WTC11 (cell line): ENCODE data around the gene KLRK1. TPM values are rescaled to one million over a fixed set of nuclear protein-coding genes. Genes with fewer than 3 reads are reported as not detected.

ENCODE experiments used
- ATAC-seq: fragments of 200-7000 bp; cut with Tn5 transposase; 2 replicates; pipeline ENCODE4 v1.10.0; 2021; ENCODE audit warnings: mild to moderate bottlenecking, moderate library complexity
- CTCF ChIA-PET: fragments of 300-600 bp; sonication (Branson Sonifier 250); formaldehyde crosslinking; loops from one replicate; lab custom pipeline; 2021; ENCODE audit warnings: antibody characterized with exemption; lab: Charles Lee
- POLR2A ChIA-PET: fragments of 350-600 bp; sonication (Branson Sonifier 250); formaldehyde crosslinking; loops from one replicate; lab custom pipeline; 2021; ENCODE audit warnings: antibody characterized with exemption; lab: Charles Lee
- DNase-seq: peaks from one replicate; pipeline ENCODE4 v3.0.0; 2021; ENCODE audit warnings: low spot score
- H3K27ac Mint-ChIP-seq: 2 replicates; pipeline ENCODE4 v1.8.0; 2021; ENCODE audit warnings: mixed read lengths
- H3K27me3 Mint-ChIP-seq: 2 replicates; pipeline ENCODE4 v1.8.0; 2021; ENCODE audit warnings: low read depth, mild to moderate bottlenecking, moderate library complexity, mixed read lengths
- H3K36me3 Mint-ChIP-seq: 2 replicates; pipeline ENCODE4 v1.8.0; 2021; ENCODE audit warnings: mixed read lengths
- H3K4me1 Mint-ChIP-seq: 2 replicates; pipeline ENCODE4 v1.8.0; 2022; ENCODE audit warnings: mixed read lengths
- H3K4me3 Mint-ChIP-seq: 2 replicates; pipeline ENCODE4 v1.8.0; 2021; ENCODE audit warnings: mild to moderate bottlenecking, moderate library complexity, mixed read lengths
- H3K9me3 Mint-ChIP-seq: 2 replicates; pipeline ENCODE4 v1.8.0; 2021; ENCODE audit warnings: mixed read lengths
- ATF1 ChIP-seq: sonication (generic); formaldehyde crosslinking; IDR thresholded peaks from 2 replicates; pipeline ENCODE4 v1.8.1; 2023; ENCODE audit warnings: mild to moderate bottlenecking, moderate library complexity, missing genetic modification reagents
- CBFB ChIP-seq: sonication (generic); formaldehyde crosslinking; IDR thresholded peaks from 2 replicates; pipeline ENCODE4 v1.8.1; 2022; ENCODE audit warnings: mild to moderate bottlenecking, low read depth, missing genetic modification reagents
- CREB1 ChIP-seq: sonication (generic); formaldehyde crosslinking; IDR thresholded peaks from 2 replicates; pipeline ENCODE4 v1.8.0; 2023; ENCODE audit warnings: mild to moderate bottlenecking, missing genetic modification reagents
- CREM ChIP-seq: sonication (generic); formaldehyde crosslinking; IDR thresholded peaks from 2 replicates; pipeline ENCODE4 v1.8.1; 2022; ENCODE audit warnings: mild to moderate bottlenecking, missing genetic modification reagents, moderate library complexity
- GRHL2 ChIP-seq: fragments of 250-450 bp; sonication (Bioruptor Pico); IDR thresholded peaks from 2 replicates; pipeline ENCODE4 v1.8.0; 2022; ENCODE audit warnings: mild to moderate bottlenecking, moderate library complexity; ENCODE audit not compliant: insufficient replicate concordance, severe bottlenecking
- NFE2L1 ChIP-seq: sonication (generic); formaldehyde crosslinking; IDR thresholded peaks from 2 replicates; pipeline ENCODE4 v1.8.1; 2023; ENCODE audit warnings: missing genetic modification reagents
- NR3C1 ChIP-seq: sonication (generic); formaldehyde crosslinking; conservative IDR thresholded peaks from 2 replicates; pipeline ENCODE4 v1.8.1; 2023; ENCODE audit warnings: low read depth, mild to moderate bottlenecking, missing genetic modification reagents
- RORB ChIP-seq: fragments of 250-450 bp; sonication (Bioruptor Pico); IDR thresholded peaks from 2 replicates; pipeline ENCODE4 v1.9.0; 2021; ENCODE audit warnings: mild to moderate bottlenecking
- SMAD3 ChIP-seq: sonication (generic); formaldehyde crosslinking; IDR thresholded peaks from 2 replicates; pipeline ENCODE4 v1.8.0; 2022; ENCODE audit warnings: missing genetic modification reagents, mild to moderate bottlenecking, borderline replicate concordance
- SOX15 ChIP-seq: fragments of 250-450 bp; sonication (Bioruptor Pico); IDR thresholded peaks from 2 replicates; pipeline ENCODE4 v1.9.0; 2021; ENCODE audit warnings: mild to moderate bottlenecking
- TEAD4 ChIP-seq: sonication (generic); formaldehyde crosslinking; IDR thresholded peaks from 2 replicates; pipeline ENCODE4 v1.8.0; 2022; ENCODE audit warnings: mild to moderate bottlenecking, missing genetic modification reagents
- TP53 ChIP-seq: sonication (generic); formaldehyde crosslinking; IDR thresholded peaks from 2 replicates; pipeline ENCODE4 v1.8.1; 2023; ENCODE audit warnings: mild to moderate bottlenecking, missing genetic modification reagents
- ZNF219 ChIP-seq: sonication (generic); formaldehyde crosslinking; IDR thresholded peaks from 2 replicates; pipeline ENCODE4 v1.8.0; 2023; ENCODE audit warnings: missing genetic modification reagents, mild to moderate bottlenecking, borderline replicate concordance
- ZNF423 ChIP-seq: fragments of 250-450 bp; sonication (Bioruptor Pico); IDR thresholded peaks from 2 replicates; pipeline ENCODE4 v2.1.2; 2022; ENCODE audit warnings: mild to moderate bottlenecking, moderate library complexity
- ZNF532 ChIP-seq: fragments of 250-450 bp; sonication (Bioruptor Pico); IDR thresholded peaks from 2 replicates; pipeline ENCODE4 v1.9.0; 2021; ENCODE audit warnings: mild to moderate bottlenecking, borderline replicate concordance
- total RNA-seq: library from RNA; stranded (reverse); gene quantifications from 3 replicates; pipeline ENCODE4 v1.2.3, GENCODE V29; 2021
- TF ChIP-seq, protein P1 (sequence below): sonication (generic); formaldehyde crosslinking; conservative IDR thresholded peaks from 2 replicates; pipeline ENCODE4 v1.8.1; 2023; ENCODE audit warnings: mild to moderate bottlenecking, low read depth, missing genetic modification reagents, moderate library complexity
- TF ChIP-seq, protein P2 (sequence below): fragments of 200-600 bp; IDR thresholded peaks from 2 replicates; pipeline ENCODE4 v1.8.0; 2022; ENCODE audit warnings: antibody characterized with exemption
- TF ChIP-seq, protein P3 (sequence below): sonication (generic); formaldehyde crosslinking; IDR thresholded peaks from 2 replicates; pipeline ENCODE4 v1.8.1; 2023; ENCODE audit warnings: mild to moderate bottlenecking, missing genetic modification reagents

KLRK1 gene
- total RNA-seq, 1 experiment from 2014 or later: 0.15 TPM

DNA sequence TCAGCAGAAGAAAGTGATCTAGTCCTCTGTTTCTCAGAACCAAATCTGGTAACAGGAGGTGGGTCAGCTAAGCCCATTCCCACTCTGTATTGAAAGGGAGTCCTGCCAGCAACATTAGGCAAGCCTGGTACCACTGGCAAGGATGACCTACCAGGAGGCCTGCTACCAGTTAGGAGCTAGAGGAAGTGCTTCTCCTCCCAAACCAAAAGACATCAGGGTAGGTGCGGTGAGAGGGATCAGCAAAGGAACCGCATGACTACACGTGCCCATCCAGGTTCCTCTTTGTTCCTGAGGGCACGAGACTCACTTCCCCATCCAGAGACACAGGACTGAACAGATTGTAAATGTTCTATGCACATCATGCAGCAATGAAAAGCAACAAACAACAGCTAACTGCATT is 16.9 kb upstream of the KLRK1 start:
- H3K9me3 Mint-ChIP-seq: peaks cover 8% of the 10 kb centered on the region

More for the DNA sequence above, 16.9 kb upstream of the KLRK1 start:
- Mint-ChIP-seq H3K4me3 (no peak overlapping the region), H3K36me3 (0 out of 2 replicates have a peak, but pooled peaks cover 3% of the 10 kb centered on the region), H3K27ac (no peak overlapping the region; the same call in 1 of the 2 replicates), H3K4me1 (peaks cover 17% of the 10 kb centered on the region), H3K27me3 (no peaks in the 10 kb centered on the region; the same call in 1 of the 2 replicates)
- ATAC-seq (no peak), DNase-seq (no peak)
- ChIA-PET POLR2A (no interaction called here), CTCF (no interaction called here)
- TF ChIP-seq CBFB (CRISPR knock-in tag): no peak
- TF ChIP-seq, protein P1, sequence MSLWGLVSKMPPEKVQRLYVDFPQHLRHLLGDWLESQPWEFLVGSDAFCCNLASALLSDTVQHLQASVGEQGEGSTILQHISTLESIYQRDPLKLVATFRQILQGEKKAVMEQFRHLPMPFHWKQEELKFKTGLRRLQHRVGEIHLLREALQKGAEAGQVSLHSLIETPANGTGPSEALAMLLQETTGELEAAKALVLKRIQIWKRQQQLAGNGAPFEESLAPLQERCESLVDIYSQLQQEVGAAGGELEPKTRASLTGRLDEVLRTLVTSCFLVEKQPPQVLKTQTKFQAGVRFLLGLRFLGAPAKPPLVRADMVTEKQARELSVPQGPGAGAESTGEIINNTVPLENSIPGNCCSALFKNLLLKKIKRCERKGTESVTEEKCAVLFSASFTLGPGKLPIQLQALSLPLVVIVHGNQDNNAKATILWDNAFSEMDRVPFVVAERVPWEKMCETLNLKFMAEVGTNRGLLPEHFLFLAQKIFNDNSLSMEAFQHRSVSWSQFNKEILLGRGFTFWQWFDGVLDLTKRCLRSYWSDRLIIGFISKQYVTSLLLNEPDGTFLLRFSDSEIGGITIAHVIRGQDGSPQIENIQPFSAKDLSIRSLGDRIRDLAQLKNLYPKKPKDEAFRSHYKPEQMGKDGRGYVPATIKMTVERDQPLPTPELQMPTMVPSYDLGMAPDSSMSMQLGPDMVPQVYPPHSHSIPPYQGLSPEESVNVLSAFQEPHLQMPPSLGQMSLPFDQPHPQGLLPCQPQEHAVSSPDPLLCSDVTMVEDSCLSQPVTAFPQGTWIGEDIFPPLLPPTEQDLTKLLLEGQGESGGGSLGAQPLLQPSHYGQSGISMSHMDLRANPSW (CRISPR knock-in tag): no peak
- TF ChIP-seq SOX15 (CRISPR knock-in tag): no peak
- TF ChIP-seq NFE2L1 (CRISPR knock-in tag): no peak
- TF ChIP-seq, protein P2, sequence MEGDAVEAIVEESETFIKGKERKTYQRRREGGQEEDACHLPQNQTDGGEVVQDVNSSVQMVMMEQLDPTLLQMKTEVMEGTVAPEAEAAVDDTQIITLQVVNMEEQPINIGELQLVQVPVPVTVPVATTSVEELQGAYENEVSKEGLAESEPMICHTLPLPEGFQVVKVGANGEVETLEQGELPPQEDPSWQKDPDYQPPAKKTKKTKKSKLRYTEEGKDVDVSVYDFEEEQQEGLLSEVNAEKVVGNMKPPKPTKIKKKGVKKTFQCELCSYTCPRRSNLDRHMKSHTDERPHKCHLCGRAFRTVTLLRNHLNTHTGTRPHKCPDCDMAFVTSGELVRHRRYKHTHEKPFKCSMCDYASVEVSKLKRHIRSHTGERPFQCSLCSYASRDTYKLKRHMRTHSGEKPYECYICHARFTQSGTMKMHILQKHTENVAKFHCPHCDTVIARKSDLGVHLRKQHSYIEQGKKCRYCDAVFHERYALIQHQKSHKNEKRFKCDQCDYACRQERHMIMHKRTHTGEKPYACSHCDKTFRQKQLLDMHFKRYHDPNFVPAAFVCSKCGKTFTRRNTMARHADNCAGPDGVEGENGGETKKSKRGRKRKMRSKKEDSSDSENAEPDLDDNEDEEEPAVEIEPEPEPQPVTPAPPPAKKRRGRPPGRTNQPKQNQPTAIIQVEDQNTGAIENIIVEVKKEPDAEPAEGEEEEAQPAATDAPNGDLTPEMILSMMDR: no peak
- TF ChIP-seq SMAD3 (CRISPR knock-in tag): no peak
- TF ChIP-seq GRHL2 (CRISPR knock-in tag): no peak
- TF ChIP-seq ZNF532: no peak
- TF ChIP-seq RORB (CRISPR knock-in tag): no peak
- TF ChIP-seq NR3C1 (CRISPR knock-in tag): no peak
- no peak for TF ChIP-seq ATF1
- no peak for TF ChIP-seq CREB1 (CRISPR knock-in tag)
- TF ChIP-seq, protein P3, sequence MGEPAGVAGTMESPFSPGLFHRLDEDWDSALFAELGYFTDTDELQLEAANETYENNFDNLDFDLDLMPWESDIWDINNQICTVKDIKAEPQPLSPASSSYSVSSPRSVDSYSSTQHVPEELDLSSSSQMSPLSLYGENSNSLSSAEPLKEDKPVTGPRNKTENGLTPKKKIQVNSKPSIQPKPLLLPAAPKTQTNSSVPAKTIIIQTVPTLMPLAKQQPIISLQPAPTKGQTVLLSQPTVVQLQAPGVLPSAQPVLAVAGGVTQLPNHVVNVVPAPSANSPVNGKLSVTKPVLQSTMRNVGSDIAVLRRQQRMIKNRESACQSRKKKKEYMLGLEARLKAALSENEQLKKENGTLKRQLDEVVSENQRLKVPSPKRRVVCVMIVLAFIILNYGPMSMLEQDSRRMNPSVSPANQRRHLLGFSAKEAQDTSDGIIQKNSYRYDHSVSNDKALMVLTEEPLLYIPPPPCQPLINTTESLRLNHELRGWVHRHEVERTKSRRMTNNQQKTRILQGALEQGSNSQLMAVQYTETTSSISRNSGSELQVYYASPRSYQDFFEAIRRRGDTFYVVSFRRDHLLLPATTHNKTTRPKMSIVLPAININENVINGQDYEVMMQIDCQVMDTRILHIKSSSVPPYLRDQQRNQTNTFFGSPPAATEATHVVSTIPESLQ: no peak
- TF ChIP-seq ZNF423 (CRISPR knock-in tag): no peak
- TF ChIP-seq TEAD4 (CRISPR knock-in tag): no peak
- no peak for TF ChIP-seq TP53 (CRISPR knock-in tag)
- no peak for TF ChIP-seq CREM
- TF ChIP-seq ZNF219: no peak
